ENCODE measurements around the gene PPP2R2D.

Gene PPP2R2D

DNA sequence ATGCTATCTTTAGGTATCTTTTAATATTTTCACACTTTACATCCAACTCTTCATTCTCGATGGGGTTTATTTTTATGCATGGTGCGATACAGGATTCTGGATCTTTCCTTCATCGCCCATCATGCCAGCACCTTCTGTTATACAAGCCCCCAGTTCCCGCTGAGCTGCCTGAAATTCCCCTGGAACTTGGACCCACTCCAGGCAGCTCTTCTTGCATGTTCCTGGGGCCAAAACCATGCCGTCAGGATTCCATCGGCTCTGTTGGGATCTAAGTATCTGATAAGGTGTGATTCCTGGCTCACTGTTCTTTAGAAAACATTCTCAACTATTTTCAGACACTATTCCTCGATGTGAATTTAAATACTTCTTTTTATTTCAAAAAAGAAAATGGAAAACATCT is 40.5 kb upstream of the PPP2R2D start:
- no peak overlapping the region for H3K4me3 ChIP-seq (ENCODE audit: low read depth, low read length)
- TF ChIP-seq, protein P1, sequence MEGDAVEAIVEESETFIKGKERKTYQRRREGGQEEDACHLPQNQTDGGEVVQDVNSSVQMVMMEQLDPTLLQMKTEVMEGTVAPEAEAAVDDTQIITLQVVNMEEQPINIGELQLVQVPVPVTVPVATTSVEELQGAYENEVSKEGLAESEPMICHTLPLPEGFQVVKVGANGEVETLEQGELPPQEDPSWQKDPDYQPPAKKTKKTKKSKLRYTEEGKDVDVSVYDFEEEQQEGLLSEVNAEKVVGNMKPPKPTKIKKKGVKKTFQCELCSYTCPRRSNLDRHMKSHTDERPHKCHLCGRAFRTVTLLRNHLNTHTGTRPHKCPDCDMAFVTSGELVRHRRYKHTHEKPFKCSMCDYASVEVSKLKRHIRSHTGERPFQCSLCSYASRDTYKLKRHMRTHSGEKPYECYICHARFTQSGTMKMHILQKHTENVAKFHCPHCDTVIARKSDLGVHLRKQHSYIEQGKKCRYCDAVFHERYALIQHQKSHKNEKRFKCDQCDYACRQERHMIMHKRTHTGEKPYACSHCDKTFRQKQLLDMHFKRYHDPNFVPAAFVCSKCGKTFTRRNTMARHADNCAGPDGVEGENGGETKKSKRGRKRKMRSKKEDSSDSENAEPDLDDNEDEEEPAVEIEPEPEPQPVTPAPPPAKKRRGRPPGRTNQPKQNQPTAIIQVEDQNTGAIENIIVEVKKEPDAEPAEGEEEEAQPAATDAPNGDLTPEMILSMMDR (IDR thresholded peaks at IDR 0.05; ENCODE audit: low read depth, low read length): no peak

DNA sequence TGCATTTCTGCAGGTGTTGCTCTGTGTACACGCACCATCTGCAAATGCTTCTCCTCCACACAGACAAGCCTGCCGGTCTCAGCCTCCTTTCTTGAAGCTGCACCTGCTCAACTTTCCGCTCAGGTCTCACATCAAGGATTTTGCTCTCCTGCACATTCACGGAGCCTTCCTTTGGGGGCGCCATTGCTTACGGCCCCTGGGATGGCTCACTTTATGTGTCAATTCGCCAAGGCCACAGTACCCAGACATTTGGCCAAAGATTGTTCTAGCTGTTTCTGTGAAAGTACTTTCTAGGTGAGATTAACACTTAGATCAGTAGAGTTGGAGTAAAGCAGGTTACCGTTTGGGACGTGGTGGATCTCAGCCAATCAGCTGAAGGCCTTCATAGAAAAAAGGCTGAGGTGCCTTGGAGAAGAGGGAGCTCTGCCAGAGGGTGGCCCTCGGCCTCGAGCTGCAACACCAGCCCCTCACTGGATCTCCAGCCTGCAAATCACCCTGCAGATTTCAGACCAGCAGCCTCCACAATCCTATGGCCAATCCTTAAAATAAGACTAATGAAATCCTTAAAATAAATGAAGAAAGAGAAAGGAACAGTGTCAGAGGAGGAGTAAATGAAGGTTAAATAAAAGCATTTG is 39.9 kb upstream of the PPP2R2D start:
- TF ChIP-seq, protein P1 (IDR thresholded peaks at IDR 0.05; ENCODE audit: low read depth, low read length): no peak
- no peak overlapping the region for H3K4me3 ChIP-seq (ENCODE audit: low read depth, low read length)

DNA sequence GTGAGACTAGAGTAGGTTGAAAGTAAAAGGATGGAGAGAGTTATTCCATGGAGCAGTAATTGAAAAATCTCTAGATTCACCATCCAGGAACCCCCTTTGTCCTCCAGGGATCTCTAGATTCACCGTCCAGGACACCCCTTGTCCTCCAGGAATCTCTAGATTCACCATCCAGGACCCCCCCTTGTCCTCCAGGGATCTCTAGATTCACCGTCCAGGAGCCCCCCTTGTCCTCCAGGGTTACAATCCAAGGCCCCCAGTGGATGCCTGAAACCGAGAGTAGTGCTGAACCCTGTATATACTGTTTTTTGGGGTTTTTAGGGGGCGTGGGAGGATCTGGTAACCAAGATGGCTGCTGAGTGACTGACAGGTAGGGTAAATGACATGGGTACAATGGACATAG is 38.3 kb upstream of the PPP2R2D start:
- no peak overlapping the region for H3K4me3 ChIP-seq (ENCODE audit: low read depth, low read length)
- TF ChIP-seq, protein P1 (IDR thresholded peaks at IDR 0.05; ENCODE audit: low read depth, low read length): no peak

DNA sequence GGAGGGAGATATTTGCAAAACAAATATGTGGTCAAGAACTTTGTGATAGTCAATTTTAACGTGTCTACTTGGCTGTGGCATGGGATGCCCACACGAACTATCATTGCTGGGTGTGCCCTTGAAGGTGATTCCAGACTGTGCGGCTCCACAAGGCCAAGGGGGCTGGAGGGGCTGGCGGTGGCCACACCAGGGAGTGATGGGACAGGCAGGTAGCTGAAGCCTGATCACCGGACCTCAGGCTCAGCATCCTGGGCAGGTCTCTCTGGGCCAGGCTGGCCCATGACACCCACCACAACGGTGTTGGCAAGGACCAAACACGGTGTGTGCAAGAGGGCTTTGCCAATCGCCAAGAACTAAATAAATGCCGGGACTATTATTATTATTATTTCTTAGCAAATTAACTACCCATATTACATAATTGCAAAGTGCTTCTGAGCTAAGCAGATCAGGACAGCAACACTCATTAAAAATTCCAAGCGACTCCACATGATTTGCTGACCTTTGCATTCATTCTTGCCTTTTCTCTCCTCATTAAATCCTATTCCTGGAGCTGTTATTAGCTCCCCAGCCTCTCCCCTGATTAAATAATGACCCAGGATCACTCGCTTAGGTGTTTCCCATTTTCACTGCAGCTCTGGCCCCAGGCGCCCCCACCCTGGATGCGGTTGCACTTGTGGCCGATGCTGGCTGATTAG is 35.4 kb upstream of the PPP2R2D start:
- TF ChIP-seq, protein P1 (IDR thresholded peaks at IDR 0.05; ENCODE audit: low read depth, low read length): no peak
- no peak overlapping the region for H3K4me3 ChIP-seq (ENCODE audit: low read depth, low read length)

DNA sequence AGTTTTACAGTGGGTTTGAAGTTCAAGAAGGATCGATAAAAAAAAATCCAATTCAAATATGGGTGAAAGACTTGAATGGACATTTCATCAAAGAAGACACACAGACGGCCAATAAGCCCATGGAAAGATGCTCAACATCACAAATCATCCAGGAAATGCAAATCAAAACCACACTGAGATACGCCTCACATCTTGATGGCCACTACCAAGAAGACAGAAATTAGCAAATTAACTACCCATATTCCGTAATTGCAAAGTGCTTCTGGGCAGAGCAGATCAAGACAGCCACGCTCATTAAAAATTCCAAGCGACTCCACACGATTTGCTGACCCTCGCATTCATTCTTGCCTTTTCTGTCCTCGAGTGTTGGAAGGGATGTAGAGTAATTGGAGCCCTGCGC is 34.1 kb upstream of the PPP2R2D start:
- H3K4me3 ChIP-seq (ENCODE audit: low read depth, low read length): no peak overlapping the region
- TF ChIP-seq, protein P1 (IDR thresholded peaks at IDR 0.05; ENCODE audit: low read depth, low read length): no peak

DNA sequence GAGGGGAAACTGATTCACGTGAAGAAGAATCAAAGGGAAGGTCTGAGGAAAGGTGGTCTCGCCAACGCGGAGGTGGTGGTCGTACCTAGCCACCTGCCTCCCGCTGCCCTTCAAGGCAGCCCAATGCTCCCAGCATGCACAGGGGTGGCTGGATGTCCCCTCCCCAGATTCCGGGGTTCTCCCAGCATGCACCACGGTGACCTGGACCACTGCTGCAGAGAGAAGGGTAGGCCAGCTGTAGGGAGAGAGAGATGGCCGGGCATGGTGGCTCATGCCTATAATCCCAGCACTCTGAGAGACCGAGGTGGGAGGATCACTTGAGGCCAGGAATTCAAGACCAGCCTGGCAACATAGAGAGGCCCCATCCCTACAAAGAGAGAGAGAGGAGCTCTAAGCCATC is 32.4 kb upstream of the PPP2R2D start:
- no peak overlapping the region for H3K4me3 ChIP-seq (ENCODE audit: low read depth, low read length)
- TF ChIP-seq, protein P1 (IDR thresholded peaks at IDR 0.05; ENCODE audit: low read depth, low read length): no peak

DNA sequence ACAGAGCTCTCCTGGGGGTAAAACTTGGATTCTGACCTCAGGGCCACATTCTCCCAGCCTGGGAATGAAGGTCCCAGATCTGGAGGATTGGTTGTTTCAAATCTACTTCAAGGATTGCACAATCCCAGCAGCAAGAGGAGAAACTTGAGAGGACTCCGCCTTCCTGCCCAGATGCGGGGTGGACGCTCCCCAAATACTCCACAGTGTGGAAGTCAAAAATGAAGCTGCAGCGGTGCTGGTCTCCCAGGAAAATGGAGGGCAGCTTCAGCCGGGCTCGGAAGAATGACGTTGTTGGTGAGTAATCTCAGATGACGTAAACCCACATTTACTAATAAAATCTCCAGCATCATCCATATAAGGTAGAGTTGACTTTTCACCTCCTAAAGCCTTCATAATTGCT is 31.5 kb upstream of the PPP2R2D start:
- H3K4me3 ChIP-seq (ENCODE audit: low read depth, low read length): no peak overlapping the region
- TF ChIP-seq, protein P1 (IDR thresholded peaks at IDR 0.05; ENCODE audit: low read depth, low read length): no peak

Measured in WI38 (cell line).